SK-N-SH (cell line): ENCODE results near the gene SEC14L1.

ENCODE experiments used
- CTCF ChIP-seq: fragments of 200-600 bp; sonication (generic); IDR thresholded peaks from 2 replicates; pipeline ENCODE4 v1.6.1; 2017; ENCODE audit warnings: antibody characterized with exemption, mild to moderate bottlenecking, moderate library complexity
- EP300 ChIP-seq, 2 experiments: IDR thresholded peaks; 2 replicates each; pipeline versions ENCODE4 v1.4.0 to v1.6.1; 2012; ENCODE audit warnings: borderline replicate concordance in 1 of 2, low read depth in 1 of 2, low read length in 1 of 2
- IRF3 ChIP-seq: fragments of 150-350 bp; IDR thresholded peaks from 2 replicates; pipeline ENCODE4 v1.6.1; 2016; ENCODE audit warnings: mild to moderate bottlenecking, low read depth, low read length
- MAX ChIP-seq: IDR thresholded peaks from 2 replicates; pipeline ENCODE4 v1.4.0; 2012; ENCODE audit warnings: low read depth
- POLR2AphosphoS5 ChIP-seq: IDR thresholded peaks from 2 replicates; pipeline ENCODE4 v1.6.1; 2012; ENCODE audit warnings: low read depth, low read length
- RCOR1 ChIP-seq: fragments of 150-350 bp; IDR thresholded peaks from 2 replicates; pipeline ENCODE4 v1.6.1; 2017; ENCODE audit warnings: antibody characterized with exemption, low read length
- SIN3A ChIP-seq: IDR thresholded peaks from 2 replicates; pipeline ENCODE4 v1.6.1; 2012; ENCODE audit warnings: low read depth, mild to moderate bottlenecking, low read length, moderate library complexity, borderline replicate concordance

GRCh38 chr17:77182205-77183172, 41.7 kb downstream of the SEC14L1 start:
- TF ChIP-seq POLR2AphosphoS5 (no peak), SIN3A (no peak), MAX (no peak), RCOR1 (no peak), IRF3 (no peak), EP300 (IDR thresholded peaks at IDR 0.05; ENCODE audit: borderline replicate concordance in 1 of 2, low read depth in 1 of 2, low read length in 1 of 2) (no peak), CTCF (no peak)
